Stimulated activated CD4-positive, alpha-beta T cell treated with anti-CD3 and anti-CD28 coated beads, Interleukin-15, amount 100 ng/mL, for 48 hours (primary cell): ENCODE measurements around the gene IFIT3.
"Not testable (repeated sequence)": the region's sequence is repeated elsewhere in the genome, so short reads cannot be mapped to it uniquely, and the experiment has no call there.

Experiments used
- DNase-seq, 2 donors: peaks; one replicate each; pipeline ENCODE4 v3.0.0-alpha.2; 2020; ENCODE audit warnings: low read depth in 2 of 2

The IFIT3 gene

DNA sequence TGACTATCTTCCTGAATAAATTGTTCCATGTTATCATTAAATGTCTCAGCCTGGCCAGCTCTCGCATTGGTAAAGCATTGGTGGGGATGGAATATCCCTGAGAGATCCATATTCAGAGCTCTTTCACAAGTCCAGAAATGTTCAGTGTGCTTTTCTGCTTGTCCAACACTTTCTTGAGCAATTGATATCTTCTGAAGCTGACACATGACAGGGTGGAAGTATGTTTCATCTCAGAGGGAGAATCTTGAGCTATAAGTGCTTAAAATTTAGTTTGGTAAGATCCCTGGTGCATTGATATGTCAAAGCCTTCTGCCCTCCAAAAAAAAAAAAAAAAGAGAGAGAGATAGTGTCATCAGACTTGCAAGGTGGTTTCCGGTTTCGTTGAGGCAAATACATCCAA lies 7.4 kb downstream of the IFIT3 start:
- DNase-seq: no peak

DNA sequence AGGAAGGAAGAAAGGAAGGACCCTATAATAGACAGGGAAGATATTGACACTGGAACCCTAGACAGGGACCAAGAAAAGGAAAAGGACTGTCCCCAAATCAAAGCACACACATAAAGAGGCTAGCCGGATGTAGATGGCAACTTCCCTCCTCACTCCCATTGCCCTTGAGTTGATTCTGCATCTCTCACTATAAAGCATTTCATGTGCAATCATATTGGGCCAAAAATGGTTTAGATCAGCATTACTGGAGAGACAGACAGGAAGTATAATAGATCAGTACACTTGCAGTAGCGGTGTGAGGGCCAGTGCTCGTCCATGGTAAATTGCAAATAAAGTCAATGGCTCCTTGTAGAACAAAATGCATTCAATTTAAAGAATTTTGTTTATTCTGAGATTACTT lies 8.4 kb downstream of the IFIT3 start:
- no peak for DNase-seq

DNA sequence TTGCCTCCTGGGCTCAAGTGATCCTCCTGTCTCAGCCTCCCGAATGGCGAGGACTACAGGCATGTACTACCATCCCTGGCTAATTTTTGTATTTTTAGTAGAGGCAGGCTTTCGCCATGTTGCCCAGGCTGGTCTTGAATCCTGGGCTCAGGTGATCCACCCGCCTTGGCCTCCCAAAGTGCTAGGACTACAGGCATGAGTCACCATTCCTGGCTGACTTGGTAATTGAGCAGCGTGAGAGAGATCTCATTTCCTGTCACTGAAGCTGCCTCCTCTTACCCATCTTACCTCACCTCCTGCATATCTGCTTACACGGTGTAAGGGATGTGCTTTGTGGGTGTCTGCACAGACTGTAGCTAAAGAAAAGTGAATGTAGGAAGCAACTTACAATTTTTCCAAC lies 9.7 kb downstream of the IFIT3 start:
- peak in 1 of 2 donors; percentile 27 for DNase-seq

DNA sequence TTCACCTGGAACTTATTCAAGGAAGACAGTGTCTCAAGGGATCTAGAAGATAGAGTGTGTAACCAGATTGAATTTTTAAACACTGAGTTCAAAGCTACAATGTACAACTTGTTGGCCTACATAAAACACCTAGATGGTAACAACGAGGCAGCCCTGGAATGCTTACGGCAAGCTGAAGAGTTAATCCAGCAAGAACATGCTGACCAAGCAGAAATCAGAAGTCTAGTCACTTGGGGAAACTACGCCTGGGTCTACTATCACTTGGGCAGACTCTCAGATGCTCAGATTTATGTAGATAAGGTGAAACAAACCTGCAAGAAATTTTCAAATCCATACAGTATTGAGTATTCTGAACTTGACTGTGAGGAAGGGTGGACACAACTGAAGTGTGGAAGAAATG lies 10.9 kb downstream of the IFIT3 start:
- DNase-seq: no peak

DNA sequence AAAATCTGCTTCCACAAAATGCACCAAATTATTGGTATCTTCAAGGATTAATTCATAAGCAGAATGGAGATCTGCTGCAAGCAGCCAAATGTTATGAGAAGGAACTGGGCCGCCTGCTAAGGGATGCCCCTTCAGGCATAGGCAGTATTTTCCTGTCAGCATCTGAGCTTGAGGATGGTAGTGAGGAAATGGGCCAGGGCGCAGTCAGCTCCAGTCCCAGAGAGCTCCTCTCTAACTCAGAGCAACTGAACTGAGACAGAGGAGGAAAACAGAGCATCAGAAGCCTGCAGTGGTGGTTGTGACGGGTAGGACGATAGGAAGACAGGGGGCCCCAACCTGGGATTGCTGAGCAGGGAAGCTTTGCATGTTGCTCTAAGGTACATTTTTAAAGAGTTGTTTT lies 12.1 kb downstream of the IFIT3 start:
- DNase-seq: no peak

DNA sequence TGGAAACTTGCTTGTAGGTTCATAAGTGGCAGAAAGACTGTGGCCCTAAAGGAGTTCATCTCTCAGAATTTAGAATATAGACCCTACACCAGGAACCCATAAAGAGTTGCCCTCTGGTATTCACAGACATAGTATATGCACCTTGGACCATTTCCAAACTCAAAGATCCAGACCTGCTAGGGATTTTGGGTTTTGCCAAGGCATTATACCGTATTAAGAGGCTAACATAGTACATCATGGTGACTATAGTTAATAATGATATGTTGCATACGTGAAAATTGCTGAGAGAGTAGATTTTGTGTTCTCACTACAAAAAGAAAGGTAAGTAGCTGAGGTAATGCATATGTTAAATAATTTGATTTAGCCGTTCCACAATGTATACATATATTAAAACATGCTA lies 13.9 kb downstream of the IFIT3 start:
- no peak for DNase-seq

DNA sequence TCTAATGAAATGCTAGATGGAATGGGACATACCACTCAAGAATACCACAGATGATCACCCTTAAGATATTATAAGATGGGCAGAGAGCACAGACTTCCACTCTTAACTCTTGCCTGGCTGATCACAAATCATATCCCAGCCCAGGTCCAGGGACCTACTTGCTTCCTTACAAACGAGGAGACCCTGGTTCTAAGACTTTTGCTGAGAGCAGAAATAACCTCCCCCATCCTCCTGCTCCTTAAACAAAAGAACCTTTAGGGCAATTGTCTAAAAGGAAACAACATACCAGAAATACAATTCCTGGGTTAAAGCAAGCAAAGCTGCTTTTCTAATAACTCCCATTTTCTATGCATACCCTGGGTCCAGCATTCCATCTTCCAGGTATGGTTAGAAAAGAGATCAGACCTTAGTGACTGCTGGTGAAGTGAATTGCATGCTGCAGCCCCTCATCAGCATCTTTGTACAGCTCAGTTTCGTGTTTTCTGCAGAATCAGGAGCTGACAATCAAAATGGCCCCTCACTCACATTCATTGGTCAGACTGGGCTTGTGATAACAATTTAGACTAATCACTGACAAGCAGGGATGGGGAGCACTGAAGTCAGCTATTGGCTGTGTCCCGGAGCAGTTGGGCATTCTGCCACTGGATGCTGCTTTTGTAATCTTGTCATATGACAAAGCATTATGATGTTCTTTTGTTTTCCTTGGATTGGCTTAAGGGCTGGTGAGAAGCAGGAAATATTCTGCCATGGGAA lies 14.6 kb downstream of the IFIT3 start:
- DNase-seq: no peak

DNA sequence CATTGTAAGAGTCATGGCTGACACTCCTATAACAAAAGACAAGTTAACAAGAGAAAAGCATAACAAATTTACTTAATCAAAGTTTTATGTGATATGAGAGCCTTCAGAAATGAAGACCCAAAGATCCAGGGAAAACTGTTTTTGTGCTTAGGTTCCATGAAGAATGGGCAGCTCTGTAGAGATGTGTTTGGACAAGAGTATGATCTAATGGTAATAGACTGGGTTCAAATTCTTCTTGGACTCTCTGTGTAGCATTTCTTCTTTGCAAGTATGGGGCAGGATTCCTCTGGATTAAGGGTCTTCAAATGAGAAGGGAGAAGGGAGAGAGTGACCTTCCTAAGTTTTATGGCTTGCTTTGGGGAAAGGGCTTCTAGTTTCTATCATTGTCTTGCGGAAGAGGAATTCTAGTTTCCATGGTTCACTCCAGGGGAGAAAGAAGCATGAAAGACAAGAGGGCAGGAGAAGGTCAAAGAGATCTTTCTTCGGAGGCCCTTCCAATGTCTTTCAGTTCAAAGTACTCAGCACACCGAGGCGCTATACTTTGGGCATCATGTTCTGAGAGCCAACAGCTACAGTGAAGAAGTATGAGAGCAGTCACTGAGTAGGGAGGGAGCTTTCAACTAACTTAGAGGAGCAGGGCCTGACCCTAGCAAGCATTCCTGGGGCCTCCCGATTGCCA lies 15.4 kb downstream of the IFIT3 start:
- no peak for DNase-seq

DNA sequence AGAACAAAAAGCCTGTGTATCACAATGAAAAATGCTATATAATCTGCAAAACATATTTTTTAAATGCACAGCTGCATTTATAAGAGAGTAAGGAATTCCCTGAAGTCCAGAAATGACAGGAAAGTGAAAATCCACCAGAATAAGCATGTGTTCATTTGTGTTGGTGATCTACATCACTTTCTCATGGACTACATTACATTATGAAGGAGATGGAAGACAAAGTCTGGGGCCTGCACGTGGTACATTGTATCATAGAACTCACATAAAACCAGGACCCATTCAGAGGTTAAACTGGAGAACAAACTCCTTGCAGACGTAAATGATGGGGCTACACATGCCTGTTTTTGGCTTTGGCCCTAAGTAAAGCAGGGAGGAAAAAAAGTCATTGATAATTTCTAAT lies 16.4 kb downstream of the IFIT3 start:
- no peak for DNase-seq

DNA sequence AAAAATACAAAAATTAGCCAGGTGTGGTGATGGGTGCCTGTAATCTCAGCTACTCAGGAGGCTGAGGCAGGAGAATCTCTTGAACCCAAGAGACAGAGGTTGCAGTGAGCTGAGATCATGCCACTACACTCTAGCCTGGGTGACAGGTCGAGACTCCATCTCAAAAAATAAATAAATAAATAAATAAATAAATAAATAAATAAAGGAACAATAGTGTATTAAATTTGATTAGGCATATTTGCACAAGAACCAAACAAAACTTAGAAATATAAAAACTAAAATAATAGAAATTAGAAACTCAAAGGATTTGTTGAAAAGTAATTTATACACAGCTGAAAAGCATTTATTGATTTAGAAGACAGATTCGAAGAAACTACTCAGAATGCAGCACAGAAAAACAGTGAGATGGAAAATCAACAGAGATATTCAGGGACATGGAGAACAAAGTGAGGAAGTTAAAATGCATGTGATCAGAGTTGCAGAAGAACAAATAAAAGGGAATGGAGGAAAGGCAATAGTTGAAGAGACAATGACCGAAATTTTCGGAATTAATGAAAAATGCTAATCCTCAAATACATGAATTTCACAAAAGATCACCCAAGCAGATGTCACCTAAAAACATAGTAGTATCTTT lies 17.7 kb downstream of the IFIT3 start:
- no peak for DNase-seq

DNA sequence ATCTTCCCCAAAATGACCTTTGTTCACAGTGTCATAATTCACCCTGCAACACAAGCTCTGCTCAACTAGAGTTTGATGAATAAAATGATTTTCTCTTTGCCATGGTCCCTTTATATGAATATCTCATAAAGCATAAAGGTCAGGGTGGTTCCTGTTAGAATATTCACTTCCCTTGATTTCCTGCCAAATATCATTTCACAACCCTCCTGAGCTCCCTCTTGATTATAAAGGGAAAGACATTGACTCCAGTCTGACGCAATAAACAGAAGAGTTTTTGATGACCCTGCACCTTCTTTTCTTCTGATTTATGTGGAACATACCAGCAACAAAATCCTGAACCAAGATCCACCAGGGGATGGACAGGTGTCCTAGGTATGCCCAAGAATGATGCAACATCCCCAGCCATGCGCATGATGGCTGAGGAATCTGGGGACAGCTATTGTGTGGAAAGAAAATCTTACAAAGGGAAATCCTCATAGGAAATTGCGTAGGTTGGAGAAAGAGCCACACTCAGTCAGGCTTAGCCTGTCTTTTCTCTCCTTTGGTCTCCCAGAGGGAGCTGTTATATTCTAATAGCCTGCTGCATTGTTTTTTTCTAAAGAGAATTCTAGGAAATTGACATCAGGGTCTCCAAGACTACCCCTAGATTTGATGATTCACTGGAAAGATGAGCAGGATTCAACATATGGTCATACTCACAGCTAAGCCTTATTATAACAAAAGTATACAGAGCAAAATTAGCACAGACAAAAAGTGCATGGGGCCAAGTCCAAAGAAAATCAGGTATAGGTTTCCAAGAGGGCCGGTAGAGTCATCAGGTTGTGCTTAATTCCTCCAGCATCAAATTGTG lies 18.8 kb downstream of the IFIT3 start:
- DNase-seq: no peak

DNA sequence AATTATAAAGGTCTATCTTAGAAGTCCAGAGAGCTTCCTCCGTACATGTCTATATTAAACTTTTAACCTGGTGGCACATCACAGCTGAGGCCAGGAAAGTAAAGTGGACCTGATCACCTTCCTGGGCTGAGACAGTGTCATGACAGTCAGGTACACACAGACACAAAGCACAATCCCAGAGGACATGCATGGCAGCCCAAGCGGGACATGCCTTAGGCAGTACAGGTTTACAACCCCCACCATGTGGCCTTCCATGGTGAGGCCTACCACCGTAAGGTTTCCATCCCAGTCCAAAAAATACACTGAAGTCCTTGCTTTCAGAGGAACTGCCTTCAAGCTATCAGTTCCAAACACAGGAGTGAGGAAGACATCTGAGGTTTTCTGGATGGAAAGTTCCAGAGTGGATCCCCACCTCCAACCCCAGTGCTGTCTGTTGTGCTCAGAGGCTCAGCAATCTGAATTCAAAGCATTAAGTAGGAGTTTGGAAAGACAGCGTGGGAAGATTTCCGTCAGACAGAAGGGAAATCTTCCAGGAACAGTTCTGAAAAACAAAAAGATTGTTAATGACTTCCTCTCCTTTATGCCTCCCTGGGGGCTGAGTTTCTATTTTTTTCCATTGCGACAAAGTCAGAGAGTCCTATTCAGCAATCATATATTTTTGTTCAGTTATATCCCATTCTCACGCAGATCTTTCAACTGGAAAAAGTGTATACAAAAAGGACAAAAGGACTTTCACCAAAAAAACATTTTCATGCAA lies 20.1 kb downstream of the IFIT3 start:
- no peak for DNase-seq

DNA sequence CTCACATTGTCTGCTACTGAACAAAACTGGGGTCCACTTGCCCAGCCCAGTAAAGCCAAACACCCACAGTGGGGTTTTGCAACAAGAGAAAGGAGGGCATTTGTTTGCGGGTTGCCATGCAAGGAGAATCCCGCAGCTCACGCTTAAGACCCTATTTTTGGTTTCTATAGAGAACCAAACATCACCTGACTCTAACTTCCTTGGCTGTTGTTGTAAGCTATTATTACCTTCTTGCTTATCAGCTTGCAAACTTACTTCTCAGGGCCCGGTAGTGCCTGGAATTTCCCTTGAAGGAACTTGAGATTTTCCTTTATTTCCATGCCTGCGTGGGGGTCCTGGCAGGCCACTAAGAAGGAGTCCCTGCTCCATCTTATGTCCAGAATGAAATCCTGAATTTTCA lies 20.7 kb downstream of the IFIT3 start:
- DNase-seq: no peak

DNA sequence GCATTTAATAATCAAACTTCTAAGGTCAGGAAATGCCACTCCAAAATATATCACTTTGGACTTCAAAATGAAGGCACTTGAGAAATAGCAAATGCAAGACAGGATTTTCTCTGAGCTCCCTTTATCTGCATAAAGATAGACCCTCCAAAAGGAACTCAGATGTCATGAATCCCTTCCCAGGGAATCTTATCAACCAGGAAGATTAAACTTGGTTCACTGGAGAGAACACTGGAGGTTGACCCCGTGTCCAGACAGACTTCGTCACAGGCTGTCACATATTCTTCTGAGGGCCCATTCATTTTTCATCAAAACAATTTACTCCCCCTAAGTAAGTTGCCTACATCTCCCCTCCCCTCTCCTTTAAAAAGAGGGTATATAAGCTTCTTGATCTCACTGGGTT lies 21.2 kb downstream of the IFIT3 start:
- DNase-seq: no peak

DNA sequence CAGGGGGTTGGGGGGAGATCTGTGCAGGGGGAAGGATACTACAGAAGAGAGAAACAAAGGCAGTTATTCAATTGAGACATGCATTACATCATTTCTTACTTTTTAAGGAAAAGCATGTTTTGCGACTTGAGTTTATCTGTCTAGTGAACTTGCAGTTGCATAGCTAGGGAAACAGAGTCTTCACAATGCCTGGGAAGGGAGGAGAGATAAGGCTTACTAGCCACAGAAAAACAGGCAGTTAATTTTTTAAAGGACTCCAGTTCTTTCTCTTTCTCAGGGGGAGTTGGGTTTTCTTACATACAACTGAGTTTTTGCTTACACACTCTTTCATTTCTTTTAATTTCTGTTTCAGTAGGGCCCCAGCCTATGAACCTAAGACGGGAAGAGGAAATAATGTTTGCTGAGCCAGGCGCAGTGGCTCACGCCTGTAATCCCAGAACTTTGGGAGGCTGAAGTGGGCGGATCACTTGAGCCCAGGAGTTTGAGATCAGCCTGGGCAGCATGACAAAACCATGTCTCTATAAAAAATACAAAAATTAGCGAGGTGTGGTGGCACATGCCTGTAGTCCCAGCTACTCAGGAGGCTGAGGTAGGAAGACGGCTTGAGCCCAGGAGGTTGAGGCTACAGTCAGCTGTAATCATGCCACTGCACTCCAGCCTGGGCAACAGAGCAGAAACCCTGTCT lies 23.0 kb downstream of the IFIT3 start:
- not testable (repeated sequence) for DNase-seq

DNA sequence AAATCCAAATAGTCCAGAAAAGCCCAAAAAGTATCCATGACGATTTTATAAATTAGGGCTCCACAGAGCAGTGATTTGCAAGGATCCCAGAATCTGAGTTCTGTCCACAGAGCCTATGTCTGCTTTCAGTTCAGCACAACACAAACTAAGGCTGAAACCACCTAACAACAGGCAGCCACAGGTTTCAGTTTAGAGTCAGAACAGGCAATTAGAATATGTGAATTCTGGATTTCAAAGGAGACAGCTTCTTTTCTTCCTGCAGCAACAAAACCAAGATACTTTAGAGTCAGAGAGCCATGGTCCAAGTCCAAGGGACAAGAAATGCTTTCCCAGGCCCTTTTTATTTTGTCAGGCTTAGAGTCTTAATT lies 23.6 kb downstream of the IFIT3 start:
- no peak for DNase-seq

DNA sequence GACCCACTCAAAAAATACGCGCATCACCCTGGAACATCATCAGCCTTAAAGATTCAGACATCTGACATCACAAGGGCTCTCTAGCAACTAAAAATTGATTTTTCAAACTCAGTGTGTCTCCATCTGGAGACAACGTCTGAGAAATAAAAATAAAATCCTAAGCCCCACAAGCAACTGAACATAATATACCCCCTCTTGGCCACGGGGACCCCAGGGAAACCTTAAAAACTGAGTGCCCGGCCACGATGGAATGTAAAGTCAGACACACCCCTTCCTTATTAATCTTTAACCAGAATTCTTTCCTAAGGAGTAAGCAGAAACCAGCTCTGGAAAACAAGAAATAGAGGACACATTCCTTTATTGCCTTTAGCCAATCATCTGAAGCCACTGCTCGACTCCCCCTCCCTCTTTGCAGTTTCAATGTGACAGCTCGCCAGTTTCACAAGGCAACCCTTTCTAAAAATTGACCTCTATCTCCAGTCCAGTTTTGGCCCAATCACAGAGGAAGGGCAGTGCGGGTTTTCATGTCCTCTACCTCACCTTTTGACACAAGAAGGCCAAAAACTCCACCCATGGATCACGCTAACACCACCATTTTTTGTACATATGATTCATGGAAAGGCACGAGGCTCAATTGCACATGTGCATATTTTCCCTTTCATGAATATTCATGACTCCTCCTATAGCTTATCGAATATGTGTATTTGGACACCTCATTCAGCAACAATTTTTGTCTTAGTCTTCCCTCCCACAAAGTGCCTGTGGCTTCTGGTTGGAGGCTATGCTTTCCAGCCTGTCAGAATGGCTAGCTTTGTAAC lies 24.2 kb downstream of the IFIT3 start:
- no peak for DNase-seq

DNA sequence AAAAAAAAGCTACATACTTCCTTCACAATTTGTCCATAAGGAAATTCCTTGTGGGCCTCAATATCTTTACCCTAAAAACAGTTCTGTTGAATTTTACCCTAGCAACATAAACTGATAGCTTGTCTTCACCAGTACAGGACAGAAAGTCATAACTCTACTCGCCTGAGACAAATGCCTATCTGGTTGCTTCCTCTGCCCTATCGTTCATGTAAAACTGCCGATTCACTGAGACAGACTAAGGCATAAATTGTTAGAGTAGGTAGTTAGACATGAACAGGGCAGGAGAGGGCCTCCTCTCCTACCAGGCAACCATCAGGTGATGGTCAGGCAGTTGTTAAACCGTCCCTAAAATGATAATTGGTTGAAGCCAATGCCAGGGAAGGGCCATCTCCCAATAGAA lies 25.0 kb downstream of the IFIT3 start:
- DNase-seq: no peak

DNA sequence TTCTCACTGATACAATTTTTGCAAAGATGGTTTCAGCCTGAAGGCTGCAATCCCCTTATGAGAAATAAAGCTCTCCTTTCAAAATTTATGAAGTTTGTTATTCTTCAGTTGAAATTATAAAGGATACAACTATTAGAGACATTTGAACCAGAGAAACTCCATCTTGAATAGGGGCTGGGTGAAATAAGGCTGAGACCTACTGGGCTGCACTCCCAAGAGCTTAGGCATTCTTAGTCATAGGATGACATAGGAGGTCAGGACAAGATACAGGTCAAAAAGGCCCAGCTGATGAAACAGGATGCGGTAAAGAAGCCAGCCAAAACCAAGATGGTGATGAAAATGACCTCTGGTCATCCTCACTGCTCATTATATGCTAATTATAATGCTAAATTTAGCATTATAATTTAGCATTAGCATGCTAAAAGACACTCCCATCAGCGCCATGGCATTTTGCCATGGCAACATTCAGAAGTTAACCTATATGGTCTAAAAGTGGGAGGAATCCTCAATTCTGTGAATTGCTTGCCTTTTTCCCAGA lies 27.7 kb downstream of the IFIT3 start:
- no peak for DNase-seq

DNA sequence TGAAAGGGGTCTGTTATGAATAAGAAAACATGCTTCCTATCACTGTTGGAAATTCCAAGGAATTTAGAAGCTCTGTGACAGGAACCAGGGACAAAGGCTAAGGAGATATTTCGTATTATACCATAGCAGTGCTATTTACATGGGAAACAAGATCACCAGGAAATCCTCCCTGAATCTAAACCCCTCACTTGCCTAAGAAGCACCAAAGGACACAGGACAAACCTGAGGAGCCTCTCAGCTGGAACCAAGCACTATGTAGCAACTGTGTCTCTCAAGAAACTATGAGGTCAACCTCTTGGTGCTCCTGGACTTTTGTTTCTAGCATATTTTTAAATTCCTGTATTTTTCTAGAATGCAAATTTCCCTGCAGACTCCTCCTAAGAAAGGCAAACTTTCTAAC lies 29.3 kb downstream of the IFIT3 start:
- no peak for DNase-seq
